Pulmonary artery endothelial cell (primary cell): ENCODE data around the gene CHCHD5. TPM values are rescaled to one million over a fixed set of nuclear protein-coding genes. Genes with fewer than 3 reads are reported as not detected.
"Not testable (repeated sequence)": the region's sequence is repeated elsewhere in the genome, so short reads cannot be mapped to it uniquely, and the experiment has no call there.

Experiments
- DNase-seq: peaks from one replicate; pipeline ENCODE4 v3.0.0-alpha.2; 2011; ENCODE audit warnings: low read depth, low spot score
- total RNA-seq: library from RNA; depleted of rRNA; stranded (reverse); fragments of >200 nt; gene quantifications from 2 replicates; pipeline ENCODE4 v1.2.3, GENCODE V29; 2014

The CHCHD5 gene
- total RNA-seq, 1 donor from 2014 or later: 6.1 TPM

DNA sequence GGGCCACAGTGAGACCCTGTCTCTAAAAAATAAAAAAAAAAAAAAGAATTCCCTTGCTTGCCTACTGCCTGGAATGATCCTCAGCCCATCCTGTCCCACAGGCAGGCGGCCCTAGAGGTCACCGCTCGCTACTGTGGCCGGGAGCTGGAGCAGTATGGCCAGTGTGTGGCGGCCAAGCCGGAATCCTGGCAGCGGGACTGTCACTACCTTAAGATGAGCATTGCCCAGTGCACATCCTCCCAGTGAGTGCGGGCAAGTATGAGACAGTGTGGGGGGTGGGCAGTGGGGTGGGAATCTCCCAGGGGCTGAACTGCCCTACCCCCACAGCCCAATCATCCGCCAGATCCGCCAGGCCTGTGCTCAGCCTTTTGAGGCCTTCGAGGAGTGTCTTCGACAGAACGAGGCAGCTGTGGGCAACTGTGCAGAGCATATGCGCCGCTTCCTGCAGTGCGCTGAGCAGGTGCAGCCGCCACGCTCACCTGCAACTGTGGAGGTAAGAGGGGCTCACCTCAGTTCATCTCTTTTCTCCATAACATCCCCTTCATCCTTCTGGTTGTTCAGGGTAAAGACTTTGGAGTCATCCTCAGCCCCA lies 1.6 kb downstream of the CHCHD5 start:
- DNase-seq: no peak

DNA sequence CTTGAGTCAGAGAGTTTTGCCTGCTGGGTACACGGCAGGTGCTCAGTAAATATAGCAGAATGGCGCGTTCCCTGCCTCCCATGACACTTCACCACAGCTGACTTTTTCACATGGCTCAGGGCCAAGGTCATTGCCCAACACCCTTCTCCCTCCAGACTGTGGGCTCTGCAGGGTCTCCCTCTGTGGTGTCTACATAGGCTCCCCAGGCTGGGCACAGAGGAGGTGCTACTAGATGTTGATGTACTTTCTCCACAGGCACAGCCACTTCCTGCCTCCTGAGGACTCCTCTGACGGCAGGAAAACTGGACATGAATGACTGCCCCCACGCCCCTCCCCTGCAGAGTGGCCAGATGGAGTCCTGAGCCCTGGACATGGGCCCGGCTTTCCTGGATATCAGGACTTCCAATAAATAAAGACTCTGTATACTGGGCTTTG lies 4.2 kb downstream of the CHCHD5 start:
- DNase-seq: no peak

DNA sequence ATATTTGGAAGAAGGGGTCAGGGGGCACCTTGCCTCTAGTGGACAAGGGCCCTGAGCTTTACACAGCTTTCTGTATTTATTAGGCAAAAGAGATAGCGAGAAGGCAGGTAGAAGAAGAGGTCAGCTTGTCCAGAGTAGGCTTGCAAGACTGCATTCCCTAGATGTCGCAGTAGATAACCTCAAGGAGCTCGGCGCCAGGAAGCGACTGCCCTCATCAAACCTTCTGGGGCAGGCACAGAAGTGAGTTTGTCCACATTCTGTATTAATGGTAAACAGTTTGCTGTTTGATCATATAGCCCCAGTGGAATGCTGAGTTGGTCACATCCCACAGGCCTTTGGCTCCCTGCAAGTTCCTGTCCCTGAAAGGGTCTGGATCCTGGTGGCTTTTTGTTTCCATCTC lies 7.0 kb downstream of the CHCHD5 start:
- DNase-seq: no peak

DNA sequence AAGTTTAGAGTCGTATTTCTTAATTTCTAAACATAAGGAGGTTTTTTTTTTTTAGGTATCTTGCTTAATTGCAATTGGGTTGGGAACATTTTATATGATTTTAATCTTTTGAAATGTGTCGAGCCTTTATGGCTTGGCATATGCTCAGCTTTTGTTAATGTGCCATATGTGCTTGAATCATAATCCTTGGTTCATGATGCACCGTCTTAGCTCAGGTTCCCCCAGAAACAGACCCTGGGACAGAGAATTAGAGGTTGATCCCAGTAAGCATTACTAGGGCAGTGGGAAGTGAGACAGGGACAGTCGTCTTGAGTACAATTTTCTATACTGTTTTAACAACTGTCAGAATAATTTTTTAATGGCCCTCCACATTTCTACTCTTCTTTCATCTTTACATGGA lies 9.3 kb downstream of the CHCHD5 start:
- DNase-seq: no peak

GRCh38 chr2:112597537-112598322 lies 13.3 kb downstream of the CHCHD5 start:
- no peak for DNase-seq

- no peak for DNase-seq
These were observed 16.2 kb downstream of the CHCHD5 start for GRCh38 chr2:112600634-112601033.

DNA sequence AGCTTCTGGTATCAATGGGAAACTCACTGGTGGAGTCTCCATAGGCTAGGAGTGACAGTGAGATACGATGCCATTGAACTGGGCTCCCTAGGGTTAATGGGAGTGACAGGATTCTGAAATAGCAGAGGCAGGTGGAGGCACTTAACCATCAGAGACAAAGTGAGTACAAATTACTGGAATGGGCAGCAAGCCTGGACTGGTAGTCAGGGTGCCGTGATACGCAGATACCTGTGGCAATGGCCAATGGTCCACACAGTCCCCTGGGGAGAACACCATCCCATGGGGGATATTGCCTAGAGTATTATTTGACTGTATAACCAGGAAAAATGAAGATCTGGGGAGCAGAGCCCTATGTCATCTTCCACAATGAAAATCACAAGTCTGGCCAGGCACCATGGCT lies 17.3 kb downstream of the CHCHD5 start:
- no peak for DNase-seq

- DNase-seq: no peak
These were observed 18.5 kb downstream of the CHCHD5 start for GRCh38 chr2:112602917-112603316.

- DNase-seq: no peak
These were observed 19.3 kb downstream of the CHCHD5 start for GRCh38 chr2:112603731-112604130.

- no peak for DNase-seq
These were observed 20.5 kb downstream of the CHCHD5 start for GRCh38 chr2:112604952-112605351.

DNA sequence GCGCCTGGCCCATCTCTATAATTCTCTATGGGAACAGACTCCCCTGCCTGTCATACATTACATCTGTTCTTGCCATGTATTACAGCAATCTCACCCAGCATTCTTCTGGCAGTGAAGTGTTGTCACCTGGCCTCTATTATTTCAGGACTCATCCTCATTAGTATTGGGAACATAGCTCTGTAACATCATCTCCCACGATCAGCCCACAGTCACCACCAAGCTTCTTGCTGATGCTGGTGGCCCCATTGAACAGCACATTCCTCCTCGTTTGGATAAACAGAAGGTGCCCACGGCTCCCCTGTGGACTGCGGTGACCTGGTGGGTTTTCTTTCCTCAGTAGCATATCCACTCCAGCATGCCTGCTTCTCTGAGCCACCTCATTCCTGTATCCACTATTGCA lies 21.5 kb downstream of the CHCHD5 start:
- DNase-seq: no peak

DNA sequence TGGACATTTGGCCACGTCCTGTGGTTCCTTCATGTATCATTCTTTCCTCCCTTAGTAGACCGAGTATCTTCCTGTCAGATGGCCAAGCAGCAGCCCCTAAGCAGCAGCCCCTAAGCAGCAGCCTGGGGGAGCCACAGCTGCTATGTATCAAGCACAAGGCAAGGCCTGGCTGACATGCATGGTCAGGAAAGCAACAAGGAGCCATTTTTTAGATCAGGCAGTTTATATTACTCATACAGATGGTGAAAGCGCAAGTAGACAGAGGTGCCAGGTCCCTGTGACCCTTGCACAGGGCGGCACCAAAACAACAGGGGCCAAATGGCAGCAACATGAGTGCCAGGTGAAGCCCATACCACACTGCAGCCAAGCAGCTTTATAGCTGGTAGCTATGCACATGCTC lies 22.1 kb downstream of the CHCHD5 start:
- DNase-seq: no peak

DNA sequence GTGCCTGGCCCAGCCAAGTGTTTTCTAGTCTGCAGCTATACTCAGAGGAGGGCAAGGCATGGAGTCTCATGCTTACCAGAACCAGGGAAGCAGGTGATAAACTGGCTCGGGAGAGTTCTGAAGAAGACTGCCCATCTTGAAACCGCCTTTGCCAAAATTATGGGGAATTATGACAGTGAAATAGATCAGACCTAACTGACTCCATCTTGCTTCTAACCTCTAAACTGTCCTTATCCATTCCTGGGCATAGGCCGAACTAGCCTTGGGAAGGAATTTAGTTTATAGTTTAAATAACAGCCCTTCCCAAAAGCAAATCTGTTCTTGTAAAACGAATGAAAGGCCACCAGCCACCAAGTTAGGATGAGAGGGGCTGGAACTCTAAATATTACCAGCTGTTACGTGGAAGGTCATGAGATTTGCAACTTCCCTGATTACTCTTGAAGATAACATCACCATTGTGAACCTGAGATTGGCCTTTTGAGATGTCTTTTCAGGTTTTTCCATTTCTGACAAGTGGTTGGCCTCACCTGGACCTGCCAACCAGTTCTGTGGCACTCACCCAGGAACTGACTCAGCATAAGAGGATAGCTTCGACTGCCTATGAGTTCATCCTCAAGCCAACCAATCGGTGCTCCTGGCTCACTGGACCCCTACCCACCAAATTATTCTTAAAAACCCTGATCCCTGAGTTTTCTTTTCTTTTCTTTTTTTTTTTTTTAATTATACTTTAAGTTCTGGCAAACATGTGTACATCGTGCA lies 23.4 kb downstream of the CHCHD5 start:
- no peak for DNase-seq

GRCh38 chr2:112609320-112609719 lies 24.9 kb downstream of the CHCHD5 start:
- DNase-seq: not testable (repeated sequence)

DNA sequence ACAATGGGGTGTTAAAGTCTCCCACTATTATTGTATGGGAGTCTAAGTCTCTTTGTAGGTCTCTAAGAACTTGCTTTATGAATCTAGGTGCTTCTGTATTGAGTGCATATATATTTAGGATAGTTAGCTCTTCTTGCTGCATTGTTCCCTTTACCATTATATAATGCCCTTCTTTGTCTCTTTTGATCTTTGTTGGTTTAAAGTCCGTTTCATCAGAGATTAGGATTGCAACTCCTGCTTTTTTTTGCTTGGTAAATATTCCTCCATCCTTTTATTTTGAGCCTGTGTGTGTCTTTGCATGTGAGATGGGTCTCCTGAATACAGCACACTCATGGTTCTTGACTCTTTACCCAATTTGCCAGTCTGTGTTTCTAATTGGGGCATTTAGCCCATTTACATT lies 27.9 kb downstream of the CHCHD5 start:
- not testable (repeated sequence) for DNase-seq

GRCh38 chr2:112614201-112614840 lies 29.9 kb downstream of the CHCHD5 start:
- no peak for DNase-seq

DNA sequence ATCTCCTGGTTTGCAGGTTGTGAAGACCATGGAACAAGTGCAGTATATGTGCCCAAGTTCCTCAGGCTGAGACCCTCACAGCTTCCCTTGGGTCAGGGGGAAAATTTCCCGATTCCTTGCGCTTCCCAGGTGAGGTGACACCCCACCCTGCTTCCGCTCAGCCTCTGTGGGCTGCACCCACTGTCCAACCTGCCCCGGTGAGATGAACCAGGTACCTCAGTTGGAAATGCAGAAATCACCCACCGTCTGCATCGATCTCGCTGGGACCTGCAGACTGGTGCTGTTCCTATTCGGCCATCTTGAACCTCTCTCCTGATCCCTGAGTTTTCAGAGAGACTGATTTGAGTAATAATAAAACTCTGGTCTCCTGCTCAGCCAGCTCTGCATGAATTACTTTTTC lies 30.6 kb downstream of the CHCHD5 start:
- DNase-seq: no peak

GRCh38 chr2:112615798-112616197 lies 31.4 kb downstream of the CHCHD5 start:
- not testable (repeated sequence) for DNase-seq

- no peak for DNase-seq
These were observed 34.0 kb downstream of the CHCHD5 start for GRCh38 chr2:112618383-112618782.

DNA sequence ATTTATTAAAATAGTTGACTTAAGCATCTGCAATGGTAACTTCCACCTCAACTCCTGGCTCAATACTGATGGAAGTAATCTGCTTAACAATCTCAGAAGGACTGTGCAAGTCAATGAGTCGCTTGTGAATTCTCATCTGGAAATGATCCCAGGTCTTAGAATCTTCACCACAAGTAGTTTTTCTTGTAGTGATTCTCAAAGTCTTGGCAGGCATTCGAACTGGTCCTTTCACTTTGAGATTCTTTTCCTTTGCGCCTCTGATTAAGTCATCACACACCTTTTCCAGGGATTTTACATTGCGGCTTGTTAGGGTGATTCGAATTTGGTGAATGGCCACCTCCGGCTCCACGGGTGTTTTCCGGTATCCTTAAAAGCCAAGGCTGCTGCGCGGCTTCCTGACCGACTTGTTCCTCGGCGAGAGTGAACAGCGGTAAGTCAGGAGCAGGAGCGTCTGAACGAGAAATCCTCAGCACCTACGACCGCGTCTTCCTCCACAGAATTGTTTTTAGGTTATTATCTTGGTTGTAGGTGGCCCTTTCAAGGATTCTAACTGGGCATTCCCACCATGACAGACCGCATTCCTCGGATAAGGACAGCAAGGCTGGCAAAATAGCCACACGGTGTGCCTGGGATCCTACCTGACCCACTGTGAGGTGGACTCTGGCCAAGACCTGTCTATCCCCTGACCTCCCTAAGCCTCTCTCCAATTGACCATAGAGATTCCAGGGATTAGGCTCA lies 37.5 kb downstream of the CHCHD5 start:
- no peak for DNase-seq

DNA sequence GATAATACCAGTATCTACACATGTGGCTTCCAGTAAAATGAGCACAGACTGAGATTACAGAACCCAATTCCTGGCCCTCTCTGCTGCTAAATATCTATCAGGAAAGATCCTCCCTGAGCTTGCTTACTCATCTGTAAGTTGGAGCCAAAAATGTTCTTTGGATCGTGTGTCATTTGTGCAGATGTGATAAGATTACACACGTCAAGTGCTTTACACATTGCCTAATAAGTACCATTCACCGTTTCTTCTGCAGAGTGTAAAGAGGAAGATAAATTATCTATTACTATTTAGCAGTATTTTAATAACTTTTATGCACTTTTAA lies 38.1 kb downstream of the CHCHD5 start:
- DNase-seq: no peak
